GM18526 (cell line): ENCODE data around the gene PLAGL2.

Experiments
- POLR2A ChIP-seq: IDR thresholded peaks from 3 replicates; pipeline ENCODE4 v1.6.1; 2011; ENCODE audit not compliant: insufficient read length; ENCODE audit errors: extremely low read depth

The PLAGL2 gene

DNA sequence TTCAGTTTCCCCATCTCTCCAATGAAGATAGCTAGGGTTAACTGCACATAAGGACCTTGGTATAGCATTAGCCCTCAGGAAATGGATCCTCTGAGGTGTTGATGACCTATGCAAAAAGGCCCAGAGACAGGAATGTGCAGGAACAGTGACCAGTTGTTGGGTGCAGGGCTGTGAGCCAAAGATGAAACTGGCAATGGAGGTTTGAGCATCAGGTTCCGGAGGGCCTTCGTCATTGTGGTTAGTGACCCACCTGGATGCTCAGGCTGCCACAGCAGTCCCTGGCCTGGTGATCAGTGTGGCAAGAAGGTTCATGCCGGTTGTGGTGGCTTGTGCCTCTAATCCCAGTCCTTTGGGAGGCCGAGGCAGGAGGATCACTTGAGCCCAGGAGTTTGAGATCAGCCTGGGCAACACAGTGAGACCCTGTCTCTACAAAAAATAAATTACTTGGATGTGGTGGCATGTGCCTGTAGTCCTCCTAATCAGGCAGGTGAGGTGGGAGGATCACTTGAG lies 54.3 kb downstream of the PLAGL2 start:
- TF ChIP-seq POLR2A: no peak

DNA sequence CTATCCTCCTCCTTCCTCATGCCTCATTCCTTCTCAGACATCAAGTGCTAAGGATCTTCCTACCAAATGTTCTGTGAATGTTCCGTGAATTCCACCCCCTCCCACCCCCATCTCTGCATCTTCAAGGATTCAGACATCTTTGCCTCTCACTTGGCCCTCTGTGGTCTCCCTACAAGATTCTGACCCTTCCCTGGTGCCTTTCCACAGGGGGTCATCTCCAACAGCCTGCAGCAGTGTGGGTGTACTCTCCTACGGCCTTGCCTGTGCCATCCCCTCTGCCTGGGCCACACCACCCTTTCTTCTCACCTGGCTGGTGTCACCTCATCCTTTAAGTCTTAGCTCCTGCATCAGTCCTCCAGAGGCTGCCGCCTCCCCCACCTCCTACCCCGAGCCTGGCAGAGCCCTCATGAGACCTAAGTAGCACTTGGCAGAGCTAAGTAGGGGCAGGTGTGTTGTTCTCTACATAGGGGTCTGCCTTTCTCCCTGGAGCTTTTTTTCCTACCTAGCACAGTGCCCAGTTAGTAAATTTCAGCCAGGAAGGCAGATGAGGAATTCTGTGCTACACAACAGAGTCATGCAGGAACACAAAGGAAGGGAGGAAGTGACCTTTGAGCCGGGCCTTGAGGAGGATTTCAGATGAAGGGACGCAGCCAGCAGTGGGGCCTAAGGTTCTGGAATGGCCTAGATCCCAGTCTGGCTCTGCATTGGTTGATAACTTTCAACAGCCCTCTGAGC lies 55.0 kb downstream of the PLAGL2 start:
- TF ChIP-seq POLR2A: no peak

DNA sequence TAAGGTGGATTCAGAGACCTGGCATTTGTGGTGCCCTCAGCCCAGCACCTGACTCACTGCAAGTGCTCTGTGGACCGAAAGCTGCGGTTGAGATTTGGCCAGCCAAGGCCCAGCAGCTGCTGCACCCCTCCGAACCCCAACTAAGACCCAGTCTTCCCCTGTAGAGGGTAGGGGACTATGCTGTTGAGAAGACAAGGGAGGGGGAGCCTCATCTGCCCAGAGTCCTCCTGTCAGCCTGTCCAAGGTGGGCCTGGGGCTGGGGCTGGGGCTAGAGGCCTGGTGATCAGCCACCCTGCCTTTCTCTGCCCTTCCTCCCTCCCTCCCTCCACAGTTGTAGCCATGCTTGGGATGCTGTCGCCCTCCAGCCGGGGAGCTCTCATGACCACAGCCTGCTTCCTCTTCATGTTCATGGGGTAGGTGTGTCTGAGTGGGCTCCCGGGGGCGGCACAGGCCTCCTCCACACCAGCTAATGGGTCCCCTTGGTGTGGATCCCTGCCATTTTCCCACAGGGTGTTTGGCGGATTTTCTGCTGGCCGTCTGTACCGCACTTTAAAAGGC lies 57.2 kb downstream of the PLAGL2 start:
- no peak for TF ChIP-seq POLR2A

DNA sequence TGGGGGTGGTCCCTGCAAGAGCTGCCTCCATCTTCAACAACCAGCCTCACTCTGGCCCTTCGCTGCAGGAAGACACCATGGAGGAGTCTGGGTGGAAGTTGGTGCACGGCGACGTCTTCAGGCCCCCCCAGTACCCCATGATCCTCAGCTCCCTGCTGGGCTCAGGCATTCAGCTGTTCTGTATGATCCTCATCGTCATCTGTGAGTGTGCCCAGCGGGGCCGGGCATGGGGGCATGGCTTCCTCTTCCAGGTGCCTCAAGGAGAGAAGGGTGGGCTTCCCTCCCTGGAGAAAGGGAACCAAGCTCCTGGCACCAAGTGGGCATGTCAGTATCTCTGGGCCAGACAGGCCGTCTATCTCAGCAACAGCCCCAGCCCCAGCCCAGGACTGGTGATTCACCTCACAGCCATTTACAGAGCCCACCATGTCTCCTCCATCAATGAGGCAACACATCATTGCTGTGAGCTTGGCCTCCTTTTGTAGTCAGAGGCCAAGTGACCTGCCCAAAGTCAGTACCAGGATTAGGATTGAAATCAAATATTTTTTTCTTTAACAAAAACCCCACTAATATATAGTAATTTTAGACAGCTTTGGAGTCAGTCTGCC lies 57.9 kb downstream of the PLAGL2 start:
- no peak for TF ChIP-seq POLR2A

DNA sequence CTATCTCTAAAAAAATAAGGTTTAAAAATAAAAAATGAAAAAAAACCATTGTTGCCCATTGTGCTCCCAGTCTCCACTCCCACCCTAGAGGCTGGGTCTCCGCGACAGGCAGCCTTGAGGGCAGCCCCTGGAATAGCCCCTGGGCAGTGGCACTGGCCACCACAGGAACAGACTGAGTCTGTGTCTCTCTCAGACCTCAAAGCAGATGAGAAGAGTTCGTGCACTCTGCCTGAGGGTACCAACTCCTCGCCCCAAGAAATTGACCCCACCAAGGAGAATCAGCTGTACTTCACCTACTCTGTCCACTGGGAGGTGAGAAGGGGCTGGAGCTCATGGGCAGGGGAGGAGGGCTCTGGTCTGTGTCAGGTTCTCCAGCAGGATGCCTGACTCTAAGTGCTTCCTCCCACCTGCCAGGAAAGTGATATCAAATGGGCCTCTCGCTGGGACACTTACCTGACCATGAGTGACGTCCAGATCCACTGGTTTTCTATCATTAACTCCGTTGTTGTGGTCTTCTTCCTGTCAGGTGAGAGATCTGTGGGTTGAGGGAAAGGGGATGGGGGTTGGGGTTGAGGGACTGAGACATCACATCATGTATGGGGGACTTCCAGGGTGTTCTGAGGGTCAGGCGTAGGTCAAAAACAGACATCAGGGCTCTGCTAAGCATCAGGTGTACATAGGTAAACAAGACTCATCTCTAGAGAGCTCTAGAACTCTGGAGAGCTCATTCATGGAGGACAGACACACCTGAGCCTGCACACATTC lies 62.5 kb downstream of the PLAGL2 start:
- no peak for TF ChIP-seq POLR2A

DNA sequence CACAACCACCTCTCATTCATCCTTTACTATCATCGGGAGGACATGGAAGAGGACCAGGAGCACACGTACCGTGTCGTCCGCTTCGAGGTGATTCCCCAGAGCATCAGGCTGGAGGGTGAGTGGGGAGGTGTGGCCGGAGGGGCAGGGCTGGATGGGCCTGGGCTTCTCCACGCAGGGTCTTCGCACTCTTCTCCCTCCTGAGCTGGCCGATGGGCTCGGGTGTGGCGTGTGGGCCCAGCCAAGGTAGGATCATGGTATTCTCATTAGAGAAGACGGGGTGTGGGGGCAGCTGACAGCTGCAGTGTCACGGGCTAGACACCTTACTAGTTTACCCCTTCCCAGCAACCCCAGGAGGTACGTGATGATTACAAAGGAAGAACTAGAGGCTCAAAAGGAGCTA lies 64.6 kb downstream of the PLAGL2 start:
- TF ChIP-seq POLR2A: no peak
